Measurements from ENCODE around the gene PARP8.
"Not testable (repeated sequence)": the region's sequence is repeated elsewhere in the genome, so short reads cannot be mapped to it uniquely, and the experiment has no call there.

The PARP8 gene

DNA sequence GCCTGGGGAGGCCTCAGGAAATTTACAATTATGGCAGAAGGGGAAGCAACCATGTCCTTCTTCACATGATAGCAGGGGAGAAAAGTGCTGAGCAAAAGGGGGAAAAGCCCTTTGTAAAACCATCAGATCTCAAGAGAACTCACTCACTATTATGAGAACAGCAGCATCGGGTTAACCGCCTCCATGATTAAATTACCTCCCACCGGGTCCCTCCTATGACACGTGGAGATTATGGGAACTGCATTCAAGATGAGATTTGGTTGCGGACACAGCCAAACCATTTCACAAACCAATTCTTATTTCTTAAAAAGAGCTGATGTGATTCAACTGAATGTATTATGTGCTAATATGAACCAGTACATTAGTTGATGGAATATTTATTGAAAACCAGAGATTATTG lies 63.9 kb downstream of the PARP8 start:
- DNase-seq, result no peak

DNA sequence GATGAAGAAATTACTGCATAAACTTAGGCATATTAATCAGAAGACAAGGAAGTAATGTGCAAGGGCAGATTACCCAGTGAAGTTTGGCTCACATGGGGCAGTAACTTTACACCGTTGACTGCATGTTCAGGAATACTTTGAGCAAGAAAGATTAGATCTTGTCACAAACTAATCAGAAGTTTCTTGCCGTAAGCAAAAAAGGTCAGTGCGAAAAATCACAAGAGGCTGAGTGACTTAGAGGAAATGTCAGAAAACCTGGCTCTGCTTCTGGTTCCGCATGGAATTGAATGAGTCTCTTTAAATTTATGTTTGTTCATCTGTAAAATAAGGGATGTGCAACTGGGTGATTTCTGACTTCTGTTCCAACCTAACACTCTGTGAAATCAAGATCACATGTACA lies 64.4 kb downstream of the PARP8 start:
- DNase-seq, result no peak

DNA sequence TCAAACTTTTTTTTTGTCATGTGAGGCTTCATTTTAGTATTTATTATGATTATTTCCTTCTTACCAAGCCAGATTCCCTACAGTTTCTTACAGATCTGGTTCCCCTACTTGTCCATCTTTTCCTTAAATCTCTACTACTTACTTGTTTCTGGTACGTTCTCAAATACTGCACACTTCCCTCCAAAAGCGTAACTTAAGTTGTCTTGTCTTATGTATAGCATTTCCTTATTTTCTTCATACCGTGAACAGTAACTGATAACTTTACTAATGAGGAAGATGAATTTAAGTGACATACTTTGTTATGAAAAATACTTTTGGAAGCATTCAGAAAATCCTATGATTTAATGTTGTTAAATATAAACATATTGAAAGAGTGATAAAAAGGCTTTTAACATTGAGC lies 67.3 kb downstream of the PARP8 start:
- no peak for DNase-seq

- DNase-seq, result no peak
Measured at GRCh38 chr5:50738864-50739263, 72.4 kb downstream of the PARP8 start.

- DNase-seq, result no peak
Measured at GRCh38 chr5:50740832-50741231, 74.4 kb downstream of the PARP8 start.

GRCh38 chr5:50744776-50745175 lies 78.3 kb downstream of the PARP8 start:
- DNase-seq, result peak in 1 of 2 donors; percentile 36

DNA sequence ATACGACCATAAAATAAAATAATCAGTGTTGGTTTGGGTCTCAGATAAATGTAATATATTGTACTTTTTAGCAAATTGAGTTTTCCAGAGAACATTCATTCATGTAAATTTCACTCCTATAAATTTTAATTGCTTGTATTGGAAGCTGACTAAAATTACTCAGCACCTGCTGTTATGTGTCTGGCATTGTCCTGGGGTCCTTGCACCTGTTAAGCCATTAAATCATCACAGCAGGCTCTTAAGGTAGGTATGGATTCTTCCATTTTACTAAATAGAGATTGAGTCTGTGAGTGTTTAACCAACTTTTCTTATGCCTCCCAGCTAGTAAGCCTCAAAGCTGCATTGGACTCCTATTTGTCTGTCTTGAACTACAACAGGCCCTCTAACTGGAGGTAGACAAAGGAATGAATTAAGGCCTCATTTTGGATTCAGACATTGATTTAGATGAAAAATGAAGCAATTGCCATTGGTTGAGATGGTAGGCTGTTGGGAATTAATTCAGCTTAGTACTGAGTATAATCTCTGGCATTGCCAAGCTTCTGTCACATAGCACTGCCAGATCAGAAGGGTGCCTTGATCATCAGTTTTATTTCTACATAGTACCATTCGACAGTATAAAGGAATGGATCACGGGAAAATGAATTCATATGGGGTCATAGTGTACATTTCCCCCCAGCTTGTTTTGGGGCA lies 78.9 kb downstream of the PARP8 start:
- DNase-seq, result no peak

GRCh38 chr5:50749181-50749580 lies 82.7 kb downstream of the PARP8 start:
- no peak for DNase-seq

GRCh38 chr5:50749873-50750272 lies 83.4 kb downstream of the PARP8 start:
- no peak for DNase-seq

GRCh38 chr5:50751064-50751657 lies 84.7 kb downstream of the PARP8 start:
- DNase-seq, result peak; percentile 58 to 78

- no peak for DNase-seq
Measured at GRCh38 chr5:50752800-50753199, 86.4 kb downstream of the PARP8 start.

DNA sequence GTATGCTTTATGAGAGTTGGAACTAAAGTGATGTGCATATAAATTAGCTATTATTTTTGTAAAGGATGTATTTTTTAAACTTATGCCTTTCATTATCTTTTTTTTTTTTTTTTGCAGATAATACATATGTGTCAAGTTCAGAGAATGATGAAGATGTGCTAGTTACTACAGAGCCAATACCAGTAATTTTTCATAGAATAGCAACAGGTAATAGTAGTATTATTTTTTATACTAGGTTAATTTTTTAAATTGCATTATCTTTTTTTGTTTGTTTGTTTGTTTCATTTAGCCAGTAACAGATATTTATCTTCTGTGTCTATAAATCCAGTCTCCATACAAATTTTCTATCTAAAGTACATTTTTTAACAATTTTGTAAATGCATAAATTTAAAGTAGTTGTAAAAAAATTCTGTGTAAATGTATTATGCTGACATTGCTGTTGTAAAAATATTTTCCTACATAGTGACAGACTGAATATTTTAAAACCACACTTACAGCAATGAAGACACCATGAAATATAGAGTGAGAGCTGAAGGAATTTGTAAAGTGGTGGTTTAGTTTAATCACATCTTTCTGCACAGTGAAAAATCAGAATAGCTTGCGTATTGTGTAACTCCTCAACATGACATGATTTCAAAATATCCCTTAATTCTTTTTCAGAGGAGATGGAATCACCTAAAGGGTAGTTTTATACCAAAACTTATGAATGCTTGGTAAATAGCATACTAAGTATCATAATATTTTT lies 93.3 kb downstream of the PARP8 start:
- DNase-seq, result no peak

GRCh38 chr5:50763351-50763750 lies 96.9 kb downstream of the PARP8 start:
- DNase-seq, result no peak

- no peak for DNase-seq
Measured at GRCh38 chr5:50763846-50764245, 97.4 kb downstream of the PARP8 start.

DNA sequence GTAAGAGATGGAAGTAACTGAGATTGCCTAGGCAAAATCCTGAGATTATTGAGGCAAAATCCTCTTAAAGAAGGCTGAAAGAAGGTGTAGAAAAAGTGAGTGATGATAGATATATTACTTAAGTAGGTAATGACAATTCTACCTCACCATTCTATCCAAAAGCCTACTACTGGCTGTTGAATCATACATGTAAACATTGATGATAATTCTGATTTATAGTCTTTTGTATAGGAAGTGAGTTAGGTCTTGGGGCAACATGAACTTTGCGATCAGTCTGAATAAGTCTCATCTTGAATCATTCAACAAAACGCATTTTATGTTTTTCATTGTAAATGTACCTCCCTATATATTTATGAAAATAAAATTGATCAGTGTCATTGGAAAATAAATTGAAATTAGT lies 99.6 kb downstream of the PARP8 start:
- DNase-seq, result no peak

GRCh38 chr5:50766462-50766861 lies 100.0 kb downstream of the PARP8 start:
- no peak for DNase-seq

GRCh38 chr5:50766967-50767366 lies 100.5 kb downstream of the PARP8 start:
- no peak for DNase-seq

DNA sequence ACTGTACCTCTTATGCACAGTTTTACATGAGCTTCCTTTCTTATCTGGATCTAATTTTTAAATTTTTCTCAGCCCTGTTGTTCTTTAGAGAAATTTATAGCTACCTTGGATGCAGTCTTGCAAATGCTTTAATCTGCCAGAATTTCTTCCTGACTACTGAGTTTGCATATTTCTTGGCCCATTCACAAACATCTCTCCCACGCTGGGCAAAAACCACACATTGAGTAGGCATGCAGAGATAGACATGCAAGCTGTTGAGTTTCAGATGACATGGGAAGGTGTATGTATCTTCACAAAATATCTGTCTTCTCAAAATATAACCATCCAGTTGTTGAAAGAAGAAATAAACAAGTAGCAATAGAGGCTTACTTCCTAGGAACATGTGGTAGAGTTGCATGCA lies 101.2 kb downstream of the PARP8 start:
- DNase-seq, result no peak

GRCh38 chr5:50768634-50769033 lies 102.2 kb downstream of the PARP8 start:
- no peak for DNase-seq

DNA sequence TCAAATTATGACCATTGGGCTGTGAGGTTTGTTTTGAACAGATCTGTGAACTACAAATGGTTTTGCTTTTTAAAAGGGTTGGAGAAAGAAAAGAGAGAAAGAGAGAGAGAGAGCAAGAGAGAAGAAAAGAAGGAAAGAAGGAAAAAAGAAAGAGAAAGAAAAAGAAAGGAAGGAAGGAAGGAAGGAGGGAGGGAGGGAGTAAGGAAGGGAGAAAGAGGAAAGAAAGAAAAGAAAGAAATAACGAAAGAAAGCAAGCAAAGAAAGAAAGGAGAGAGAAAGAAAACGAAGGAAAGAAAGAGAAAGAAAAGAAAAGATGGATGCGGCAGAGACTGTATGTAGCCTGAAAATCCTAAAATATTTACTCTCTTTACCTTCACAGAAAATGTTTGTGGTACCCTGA lies 104.0 kb downstream of the PARP8 start:
- DNase-seq, result no peak

DNA sequence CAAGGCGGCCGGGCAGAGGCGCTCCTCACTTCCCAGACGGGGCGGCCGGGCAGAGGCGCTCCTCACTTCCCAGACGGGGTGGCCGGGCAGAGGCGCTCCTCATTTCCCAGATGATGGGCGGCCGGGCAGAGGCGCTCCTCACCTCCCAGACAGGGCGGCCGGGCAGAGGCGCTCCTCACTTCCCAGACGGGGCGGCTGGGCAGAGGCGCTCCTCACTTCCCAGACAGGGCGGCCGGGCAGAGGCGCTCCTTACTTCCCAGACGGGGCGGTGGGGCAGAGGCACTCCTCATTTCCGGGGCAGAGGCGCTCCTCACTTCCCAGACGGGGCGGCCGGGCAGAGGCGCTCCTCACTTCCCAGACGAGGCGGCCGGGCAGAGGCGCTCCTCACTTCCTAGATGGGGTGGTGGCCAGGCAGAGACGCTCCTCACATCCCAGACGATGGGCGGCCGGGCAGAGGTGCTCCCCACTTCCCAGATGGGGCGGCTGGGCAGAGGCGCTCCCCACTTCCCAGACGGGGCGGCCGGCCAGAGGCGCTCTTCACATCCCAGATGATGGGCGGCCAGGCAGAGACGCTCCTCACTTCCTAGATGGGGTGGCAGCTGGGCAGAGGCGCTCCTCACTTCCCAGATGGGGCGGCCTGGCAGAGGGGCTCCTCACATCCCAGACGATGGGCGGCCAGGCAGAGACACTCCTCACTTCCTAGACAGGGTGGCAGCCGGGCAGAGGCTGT lies 108.2 kb downstream of the PARP8 start:
- not testable (repeated sequence) for DNase-seq

GRCh38 chr5:50786073-50786472 lies 119.6 kb downstream of the PARP8 start:
- DNase-seq, result no peak

DNA sequence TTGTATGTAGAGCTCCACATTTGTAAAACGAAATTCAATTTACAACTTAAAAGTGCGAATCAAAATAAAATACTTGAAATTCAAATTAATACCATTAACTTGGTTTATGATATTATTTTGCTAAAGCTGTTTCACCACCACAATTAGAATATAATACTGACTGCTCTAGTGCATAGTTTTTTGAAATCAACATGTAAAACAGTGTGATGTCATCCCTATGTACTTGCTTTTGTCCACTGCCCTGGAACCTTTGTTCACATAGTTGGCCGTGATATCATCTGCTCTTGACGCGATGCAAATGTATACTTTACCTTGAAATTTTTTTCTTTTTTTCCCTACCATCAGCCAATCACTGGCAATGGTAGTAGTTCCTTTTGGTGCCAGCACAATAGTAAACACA lies 125.4 kb downstream of the PARP8 start:
- no peak for DNase-seq

DNA sequence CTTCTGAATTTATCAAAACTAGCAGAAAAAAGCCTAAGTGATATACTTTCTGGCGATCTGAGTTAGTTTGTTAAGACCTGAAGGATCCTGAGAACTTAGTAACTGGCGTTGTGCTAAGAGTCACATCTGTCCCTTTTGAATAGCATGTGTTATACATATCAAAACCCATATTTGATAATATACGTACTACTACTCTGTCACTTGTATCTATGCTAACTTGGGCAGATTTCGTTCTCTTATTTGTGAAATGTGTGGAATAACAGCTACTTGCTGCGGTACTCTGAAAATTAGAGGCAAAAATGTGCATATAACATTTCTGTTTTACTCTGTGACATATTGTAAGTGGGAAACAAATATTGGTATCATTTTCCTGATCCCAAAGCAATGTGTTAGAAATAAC lies 126.4 kb downstream of the PARP8 start:
- no peak for DNase-seq
